ENCODE results near the gene FLNB.

- no peak for TF ChIP-seq EZH2phosphoT487 (IDR thresholded peaks at IDR 0.05; ENCODE audit: insufficient read depth, low read depth)
- no peak for TF ChIP-seq EZH2 (IDR thresholded peaks at IDR 0.05; ENCODE audit: insufficient read depth, poor library complexity, severe bottlenecking)
Measured at GRCh38 chr3:58143417-58144055, 135.3 kb downstream of the FLNB start.

Data from GM23248 (cell line).